HG03060 (cell line): ENCODE measurements around the gene ERC1.
"Not testable (repeated sequence)": the region's sequence is repeated elsewhere in the genome, so short reads cannot be mapped to it uniquely, and the experiment has no call there.

Source experiments
- ATAC-seq: cut with Tn5 transposase; IDR thresholded peaks from one replicate; pipeline ENCODE4 v1.9.1; 2021; ENCODE audit warnings: low read depth, moderate number of reproducible peaks; ENCODE audit not compliant: unreplicated experiment

ERC1 gene

DNA sequence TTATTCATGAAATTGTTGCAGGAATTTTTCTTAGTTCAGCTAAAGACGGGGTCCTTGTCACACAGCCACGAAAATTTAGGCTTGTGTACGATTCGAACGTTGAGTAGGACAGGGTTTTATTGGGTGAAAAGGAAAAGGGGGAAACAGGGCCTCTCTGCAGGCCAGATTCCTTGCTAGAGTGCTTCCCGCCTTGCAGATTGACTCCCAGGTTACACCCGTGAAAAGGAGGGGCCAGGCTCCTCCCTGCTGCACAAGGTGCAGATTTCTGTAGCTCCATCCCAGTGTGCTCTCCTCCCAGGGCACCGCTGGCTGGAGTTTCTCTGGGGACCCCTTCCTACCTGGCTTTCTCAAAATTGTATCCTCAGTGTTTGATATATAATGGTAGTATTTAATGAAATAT, 221.5 kb downstream of the ERC1 start:
- ATAC-seq: no peak

- ATAC-seq: no peak
Observed at GRCh38 chr12:1213205-1213604, 222.2 kb downstream of the ERC1 start.

GRCh38 chr12:1213618-1214205, 222.7 kb downstream of the ERC1 start:
- ATAC-seq: no peak

- ATAC-seq: no peak
Observed at GRCh38 chr12:1216560-1216959, 225.5 kb downstream of the ERC1 start.

- no peak for ATAC-seq
Observed at GRCh38 chr12:1217191-1217949, 226.3 kb downstream of the ERC1 start.

- no peak for ATAC-seq
Observed at GRCh38 chr12:1218369-1218768, 227.3 kb downstream of the ERC1 start.

GRCh38 chr12:1220127-1221092, 229.4 kb downstream of the ERC1 start:
- no peak for ATAC-seq

DNA sequence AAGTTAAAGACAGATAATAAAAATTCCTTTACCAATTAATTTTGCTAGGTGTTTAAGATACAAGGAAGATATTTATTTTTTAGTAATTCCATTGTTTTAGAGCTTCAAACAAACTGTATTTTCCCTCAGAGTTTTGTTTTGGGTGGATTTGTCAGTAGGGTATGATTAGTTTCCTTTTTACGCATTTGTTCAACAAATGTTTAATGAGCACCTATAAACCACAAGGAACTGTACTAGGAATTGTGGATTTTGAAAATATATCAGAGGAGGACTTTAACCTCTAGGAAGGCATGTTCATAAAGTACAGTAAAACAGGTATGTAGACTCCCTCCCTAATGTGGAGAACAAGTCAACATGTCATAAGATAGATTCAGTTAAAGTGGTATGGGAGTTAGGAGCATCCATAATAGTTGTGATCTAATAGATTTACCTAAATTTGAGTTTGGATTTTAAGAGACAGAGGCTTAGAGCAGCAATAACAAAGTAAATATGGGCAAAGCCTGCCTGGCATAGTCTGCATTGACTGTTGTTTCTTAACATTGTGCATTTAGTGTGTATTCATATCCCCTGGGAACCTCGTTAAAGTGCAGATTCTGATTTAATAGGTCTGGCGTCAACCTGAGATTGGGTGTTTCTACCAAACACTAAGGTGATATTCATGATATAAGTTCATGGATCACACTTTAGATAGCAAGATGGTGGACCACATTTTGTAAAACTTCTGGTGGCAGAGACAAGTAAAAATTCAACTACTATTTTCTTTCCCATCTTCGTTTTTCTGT, 232.0 kb downstream of the ERC1 start:
- ATAC-seq: no peak

DNA sequence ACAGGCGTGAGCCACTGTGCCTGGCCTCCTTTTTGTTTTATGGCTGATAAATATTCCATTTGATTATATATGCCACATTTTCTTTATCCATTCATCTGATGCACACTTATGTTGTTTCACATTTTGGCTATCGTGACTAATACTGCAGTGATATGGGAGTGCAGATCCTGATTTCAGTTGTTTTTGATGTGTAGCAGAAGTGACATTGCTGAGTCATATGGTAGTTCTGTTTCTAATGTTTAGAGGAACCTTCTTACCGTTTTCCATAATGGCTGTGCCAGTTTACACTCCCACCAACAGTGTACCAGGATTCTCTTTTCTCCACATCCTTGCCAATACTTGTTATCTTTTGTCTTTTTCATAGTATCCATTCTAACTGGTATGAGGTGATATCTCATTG, 235.9 kb downstream of the ERC1 start:
- no peak for ATAC-seq

DNA sequence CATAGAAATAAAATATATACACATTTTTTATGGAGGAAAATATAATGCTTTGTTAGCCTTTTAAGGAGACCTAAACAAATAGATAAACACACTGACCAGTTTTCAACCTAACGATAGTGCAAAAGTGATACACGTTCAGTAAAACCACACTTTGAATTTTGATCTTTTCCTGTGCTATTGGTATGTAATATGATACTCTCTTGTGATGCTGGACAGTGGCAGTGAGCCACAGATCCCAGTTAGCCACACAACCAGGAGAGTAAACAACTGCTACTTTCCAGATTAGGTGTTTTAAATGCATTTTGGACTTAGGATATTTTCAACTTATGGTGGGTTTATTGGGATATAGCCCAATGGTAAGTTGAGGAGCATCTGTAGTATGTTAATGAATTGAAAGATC, 243.1 kb downstream of the ERC1 start:
- no peak for ATAC-seq

- no peak for ATAC-seq
Observed at GRCh38 chr12:1246637-1247036, 255.6 kb downstream of the ERC1 start.

GRCh38 chr12:1250641-1251040, 259.6 kb downstream of the ERC1 start:
- ATAC-seq: no peak

DNA sequence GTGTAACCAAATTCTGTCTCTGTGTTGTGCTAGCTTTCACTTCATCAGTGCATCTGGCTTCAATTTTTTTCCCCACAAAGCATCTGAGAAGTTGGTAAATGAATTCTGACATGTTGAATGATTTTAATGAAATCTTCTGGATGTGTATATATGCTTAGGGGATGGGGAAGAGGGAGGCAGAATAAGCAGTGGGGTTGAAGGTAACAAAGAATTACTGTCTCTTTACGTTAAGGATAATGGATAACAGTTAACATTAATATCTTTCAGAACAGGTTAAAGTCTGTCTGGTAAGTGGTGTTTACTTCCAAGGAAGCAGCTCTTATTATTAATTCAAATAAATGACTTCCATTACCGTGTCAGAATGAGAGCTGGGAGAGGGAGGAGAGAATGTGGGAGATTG, 261.7 kb downstream of the ERC1 start:
- ATAC-seq: no peak

DNA sequence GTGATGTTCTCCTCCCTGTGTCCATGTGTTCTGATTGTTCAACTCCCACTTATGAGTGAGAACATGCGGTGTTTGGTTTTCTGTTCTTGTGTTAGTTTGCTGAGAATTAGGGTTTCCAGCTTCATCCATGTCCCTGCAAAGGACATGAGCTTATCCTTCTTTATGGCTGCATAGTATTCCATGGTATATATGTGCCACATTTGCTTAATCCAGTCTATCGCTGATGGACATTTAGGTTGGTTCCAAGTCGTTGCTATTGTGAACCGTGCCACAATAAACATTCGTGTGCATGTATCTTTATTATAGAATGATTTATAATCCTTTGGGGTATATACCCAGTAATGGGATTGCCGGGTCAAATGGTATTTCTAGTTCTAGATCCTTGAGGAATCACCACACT, 264.1 kb downstream of the ERC1 start:
- ATAC-seq: not testable (repeated sequence)

DNA sequence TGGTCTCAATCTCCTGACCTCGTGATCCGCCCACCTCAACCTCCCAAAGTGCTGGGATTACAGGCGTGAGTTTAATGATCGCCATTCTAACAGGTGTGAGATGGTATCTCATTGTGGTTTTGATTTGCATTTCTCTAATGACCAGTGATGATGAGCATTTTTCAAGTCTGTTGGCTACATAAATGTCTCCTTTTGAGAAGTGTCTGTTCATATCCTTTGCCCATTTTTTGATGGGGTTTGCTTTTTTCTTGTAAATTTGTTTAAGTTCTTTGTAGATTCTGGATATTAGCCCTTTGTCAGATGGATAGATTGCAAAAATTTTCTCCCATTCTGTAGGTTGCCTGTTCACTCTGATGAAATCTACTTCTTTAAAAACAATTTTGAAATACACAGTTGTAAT, 264.8 kb downstream of the ERC1 start:
- ATAC-seq: not testable (repeated sequence)

- no peak for ATAC-seq
Observed at GRCh38 chr12:1256285-1256684, 265.3 kb downstream of the ERC1 start.

- ATAC-seq: no peak
Observed at GRCh38 chr12:1256991-1257390, 266.0 kb downstream of the ERC1 start.

DNA sequence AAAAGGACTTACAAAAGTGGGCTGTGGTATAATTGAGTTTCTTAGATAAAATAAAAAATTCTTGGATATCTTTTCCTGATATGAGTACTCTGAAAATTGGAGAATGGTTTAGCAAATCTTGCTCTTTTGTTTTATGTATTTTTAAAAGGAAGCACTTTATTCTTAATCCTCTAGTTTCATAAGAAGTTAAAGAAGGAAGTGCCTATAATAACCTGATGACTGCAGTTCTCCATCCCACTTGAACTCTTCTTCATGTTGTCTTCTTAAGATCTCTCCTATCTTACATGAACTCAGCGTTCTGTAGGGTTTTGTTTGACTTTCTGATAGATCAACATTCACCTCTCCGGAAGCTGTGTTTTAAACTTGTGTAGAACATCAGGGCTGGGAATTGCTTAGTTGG, 271.0 kb downstream of the ERC1 start:
- no peak for ATAC-seq

- ATAC-seq: no peak
Observed at GRCh38 chr12:1267243-1267642, 276.2 kb downstream of the ERC1 start.

DNA sequence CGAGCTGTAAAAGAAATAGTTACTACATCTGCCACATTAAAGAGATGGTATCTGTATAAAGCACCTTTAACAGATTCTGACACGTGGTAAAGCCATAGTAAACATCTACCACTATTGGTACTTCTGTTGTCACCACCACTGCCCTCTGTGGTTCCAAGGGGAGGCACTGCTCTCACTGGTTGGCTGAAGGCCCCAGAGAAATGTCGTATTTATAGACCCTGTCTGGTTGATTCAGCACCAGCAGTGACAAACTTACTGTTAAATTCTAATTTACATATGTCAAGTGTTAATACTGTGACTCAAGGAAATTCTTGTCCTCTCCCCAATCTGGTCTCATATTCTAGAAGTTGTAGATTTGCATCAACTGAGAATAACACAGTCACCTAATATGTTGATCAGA, 281.1 kb downstream of the ERC1 start:
- no peak for ATAC-seq

- ATAC-seq: no peak
Observed at GRCh38 chr12:1273051-1273450, 282.0 kb downstream of the ERC1 start.
